ENCODE measurements around the gene PPL.

GRCh38 chr16:4957420-4957719, 20.4 kb upstream of the PPL start:
- TF ChIP-seq YY1 (IDR thresholded peaks at IDR 0.05; ENCODE audit: insufficient read depth, insufficient read length) (no peak), ZNF274 (IDR thresholded peaks at IDR 0.05; ENCODE audit: low read depth, low read length) (no peak)
